ENCODE measurements around the gene NCOA7.

- TF ChIP-seq CTCF (IDR thresholded peaks at IDR 0.05) (no peak), EP300 (IDR thresholded peaks at IDR 0.05) (no peak), POLR2A (IDR thresholded peaks at IDR 0.05) (no peak), POLR2AphosphoS5 (IDR thresholded peaks at IDR 0.05) (no peak)
Measured at GRCh38 chr6:125842091-125842626, 51.4 kb downstream of the NCOA7 start.

Measured in upper lobe of left lung (tissue), 4 donors.